K562 (cell line): ENCODE measurements around the gene BIN1. TPM values are rescaled to one million over a fixed set of nuclear protein-coding genes. Genes with fewer than 3 reads are reported as not detected.

Source experiments
- ATAC-seq: fragments of 200-7000 bp; cut with Tn5 transposase; 3 replicates; pipeline ENCODE4 v1.9.1; 2020; ENCODE audit warnings: moderate library complexity
- BruUV-seq: library from RNA; stranded (reverse); fragments of 400-500 nt; replicated peaks from 2 replicates; lab custom pipeline; 2021; lab: Mats Ljungman, UMichigan
- CTCF ChIA-PET: fragments of 300-600 bp; formaldehyde crosslinking; extraction: SDS; loops from one replicate; lab custom pipeline; 2021; ENCODE audit warnings: low intra/inter-chr PET ratio; lab: Yijun Ruan, JAX
- POLR2A ChIA-PET: fragments of 300-600, 350-650 bp; sonication (Branson Sonifier 250); formaldehyde crosslinking; extraction: SDS; loops from one replicate; lab custom pipeline; 2021; ENCODE audit warnings: antibody characterized with exemption, inconsistent platforms; lab: Yijun Ruan, JAX
- DNase-seq, 4 experiments: peaks; one replicate each; pipeline versions ENCODE4 v3.0.0 to v3.0.0-alpha.2; 2011 to 2018; ENCODE audit warnings: low spot score in 3 of 4, mixed read lengths in 3 of 4; ENCODE audit errors: extremely low read depth in 1 of 4
- FAIRE-seq: peaks from 2 replicates; lab custom pipeline; 2011; peaks lifted over from hg19 to GRCh38; lab: Jason Lieb, UNC
- H2AFZ ChIP-seq: 2 replicates; pipeline ENCODE4 v1.6.0; 2011; ENCODE audit warnings: low read depth, low read length, control low read depth, inconsistent platforms
- H3K27ac ChIP-seq: fragments of 200-600 bp; 3 replicates; pipeline ENCODE4 v1.8.0; 2011; ENCODE audit warnings: low read depth, mild to moderate bottlenecking, control low read depth, inconsistent platforms, low read length, moderate library complexity, mixed read lengths; ENCODE audit errors: extremely low read depth
- H3K27me3 ChIP-seq, 2 experiments: fragments of 300-600 bp in 1 of 2; 2 replicates in 1 of 2; 3 replicates in 1 of 2; pipeline versions ENCODE4 v1.6.0 to v1.8.0; 2011; ENCODE audit warnings: inconsistent platforms in 2 of 2, low read length in 2 of 2, mild to moderate bottlenecking in 1 of 2, mixed read lengths in 1 of 2, moderate library complexity in 1 of 2; ENCODE audit not compliant: control insufficient read depth in 2 of 2, insufficient read depth in 2 of 2
- H3K36me3 ChIP-seq: fragments of 300-600 bp; 3 replicates; pipeline ENCODE4 v1.8.0; 2011; ENCODE audit warnings: mild to moderate bottlenecking, low read length, inconsistent platforms; ENCODE audit not compliant: control insufficient read depth, insufficient read depth
- H3K4me1 ChIP-seq, 2 experiments: fragments of 200-600 bp in 1 of 2; replicated peaks in 1 of 2; 2 replicates in 1 of 2; 3 replicates in 1 of 2; pipeline versions ENCODE4 v1.5.1 to v1.8.0; 2011; ENCODE audit warnings: inconsistent platforms in 2 of 2, low read length in 2 of 2, mild to moderate bottlenecking in 1 of 2, mixed read lengths in 1 of 2, moderate library complexity in 1 of 2; ENCODE audit not compliant: control insufficient read depth in 2 of 2, insufficient read depth in 2 of 2
- H3K4me2 ChIP-seq: 2 replicates; pipeline ENCODE4 v1.6.1; 2011; ENCODE audit warnings: low read length, control low read depth, inconsistent platforms, mixed read lengths; ENCODE audit not compliant: insufficient read depth
- H3K4me3 ChIP-seq: fragments of 200-600 bp; sonication (generic), shearing (Covaris generic); 2 replicates; pipeline ENCODE4 v1.5.1; 2016; ENCODE audit warnings: control low read depth, inconsistent platforms
- H3K79me2 ChIP-seq: fragments of 200-600 bp; 3 replicates; pipeline ENCODE4 v1.8.0; 2011; ENCODE audit warnings: low read length, inconsistent platforms; ENCODE audit not compliant: control insufficient read depth, insufficient read depth
- H3K9ac ChIP-seq, 2 experiments: 2 replicates each; pipeline versions ENCODE4 v1.6.0 to v1.6.1; 2011; ENCODE audit warnings: low read depth in 2 of 2, low read length in 2 of 2, control low read depth in 1 of 2, inconsistent platforms in 1 of 2, mild to moderate bottlenecking in 1 of 2, mixed read lengths in 1 of 2; ENCODE audit not compliant: insufficient read depth in 1 of 2
- H3K9me1 ChIP-seq: one replicate; pipeline ENCODE4 v1.6.0; 2011; ENCODE audit warnings: inconsistent platforms, mild to moderate bottlenecking, low read length, moderate library complexity; ENCODE audit not compliant: control insufficient read depth, insufficient read depth
- H3K9me3 ChIP-seq: replicated peaks from 2 replicates; pipeline ENCODE4 v1.5.1; 2011; ENCODE audit warnings: low read depth, low read length, inconsistent platforms; ENCODE audit not compliant: control insufficient read depth, insufficient read depth
- H4K20me1 ChIP-seq: replicated peaks from 2 replicates; pipeline ENCODE4 v1.6.1; 2011; ENCODE audit warnings: low read length, inconsistent platforms, mixed read lengths; ENCODE audit not compliant: control insufficient read depth, insufficient read depth
- CEBPB ChIP-seq: fragments of 450-650 bp; IDR thresholded peaks from 2 replicates; pipeline ENCODE4 v1.6.1; 2016; ENCODE audit warnings: missing genetic modification characterization, missing compliant biosample characterization
- CEBPG ChIP-seq, 3 experiments: fragments of 200-800 bp in 1 of 3; sonication (Bioruptor generic) in 1 of 3; sonication (generic) in 1 of 3; formaldehyde crosslinking in 1 of 3; IDR thresholded peaks in 2 of 3; conservative IDR thresholded peaks in 1 of 3; 2 replicates each; pipeline versions ENCODE4 v1.6.1 to v1.8.0; 2016 to 2022; ENCODE audit warnings: missing compliant biosample characterization in 2 of 3, missing genetic modification characterization in 2 of 3, mild to moderate bottlenecking in 1 of 3, missing genetic modification reagents in 1 of 3
- WGBS: fragments of 100-300 bp; shearing (Covaris generic); methylation state at CpG from one replicate; pipeline ENCODE4 v1.1.6; 2016; ENCODE audit warnings: low coverage, mixed read lengths; ENCODE audit not compliant: insufficient coverage; ENCODE audit errors: missing lambda C conversion rate; 5-methylcytosine and 5-hydroxymethylcytosine counted together
- in situ Hi-C: fragments of 300-500 bp; cut with MboI; formaldehyde crosslinking; loops from 4 replicates; pipeline ENCODE4 v1.15.0; 2018; ENCODE audit warnings: inconsistent platforms, mixed read lengths
- intact Hi-C: fragments of 100-400 bp; cut with micrococcal nuclease; formaldehyde crosslinking; loops from 2 replicates; pipeline ENCODE4 v1.14.2; 2022
- polyA plus RNA-seq, 8 experiments: library from polyadenylated mRNA; depleted of rRNA in 4 of 8; stranded (reverse) in 5 of 8; unstranded in 3 of 8; fragments of >200 nt; fragmentation: Nextera tagmentation in 2 of 8; fragmentation: Illumina TruSeq in 1 of 8; extraction: Ambion mirVana in 2 of 8; extraction: Trizol in 1 of 8; gene quantifications; 2 replicates each; pipeline versions ENCODE4 v1.2.1 to v1.2.3, GENCODE V29; 2011 to 2014; ENCODE audit warnings: inconsistent platforms in 1 of 8, missing spikeins in 1 of 8
- total RNA-seq, 7 experiments: library from RNA; depleted of rRNA in 6 of 7; stranded (reverse); fragments of >200 nt in 6 of 7; fragmentation: Illumina TruSeq in 2 of 7; extraction: Trizol in 2 of 7; gene quantifications; 2 replicates each; pipeline versions ENCODE4 v1.2.1 to v1.2.3, GENCODE V29; 2011 to 2021; ENCODE audit warnings: low replicate concordance in 1 of 7
- TF ChIP-seq, protein P1 (sequence below), 3 experiments: IDR thresholded peaks in 2 of 3; conservative IDR thresholded peaks in 1 of 3; 2 replicates each; pipeline ENCODE4 v1.5.1; 2011 to 2012; ENCODE audit warnings: low read length in 3 of 3, mild to moderate bottlenecking in 3 of 3, control low read depth in 2 of 3, improper control_type of control experiment in 1 of 3, inconsistent platforms in 1 of 3, low read depth in 1 of 3, mixed read lengths in 1 of 3, moderate library complexity in 1 of 3; ENCODE audit not compliant: insufficient read depth in 2 of 3
- TF ChIP-seq, protein P2 (sequence below): IDR thresholded peaks from 3 replicates; pipeline ENCODE4 v1.6.1; 2011; ENCODE audit warnings: borderline replicate concordance, mild to moderate bottlenecking; ENCODE audit not compliant: insufficient read length, insufficient read depth

Gene BIN1
- total and polyA plus RNA-seq, 9 of the 15 experiments (the other 6 are each of a cell fraction or from before 2014, with no cell fraction given): 0.04 to 2.8 (median 0.79) TPM; not detected in 1

DNA sequence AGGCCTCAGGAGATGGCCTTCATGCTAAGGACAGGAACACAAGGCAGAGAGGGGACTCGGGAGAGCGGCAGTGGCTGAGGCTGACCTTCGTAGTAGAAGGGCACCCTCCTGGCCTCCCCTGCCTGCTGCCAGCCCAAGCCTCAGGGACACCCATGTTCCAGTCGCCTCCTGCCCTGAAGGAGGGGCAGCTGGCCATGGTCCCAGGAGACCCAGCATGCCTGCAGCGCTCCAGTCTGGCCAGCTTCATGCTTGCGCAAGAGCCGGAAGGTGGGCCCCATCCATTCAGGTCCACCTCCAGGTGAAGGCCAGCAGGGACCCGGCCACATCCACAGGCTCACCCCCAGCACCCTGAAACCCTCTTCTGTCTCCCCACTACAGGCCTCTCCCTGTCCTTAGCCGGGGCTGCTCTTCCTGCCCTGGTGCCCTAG, 35.0 kb downstream of the BIN1 start:
- Histone ChIP-seq H2AFZ (no peak overlapping the region), H3K79me2 (no peaks in the 10 kb centered on the region), H3K9me3 (no peaks in the 10 kb centered on the region), H3K4me1 (peaks cover 2 to 34% of the 10 kb centered on the region in 2 experiments; a peak in 2 of 5 replicates), H3K4me2 (no peak overlapping the region), H3K27me3 (peaks cover 0 to 2% of the 10 kb centered on the region in 2 experiments; a peak in 1 of 5 replicates), H3K4me3 (no peak overlapping the region), H3K36me3 (no peaks in the 10 kb centered on the region), H3K9ac (peak overlapping the region in 1 of 2 experiments; percentile 52; a peak in 2 of 4 replicates), H3K9me1 (no peaks in the 10 kb centered on the region), H4K20me1 (no peaks in the 10 kb centered on the region), H3K27ac (no peak overlapping the region)
- FAIRE-seq (no peak), DNase-seq (no peak), ATAC-seq (peak; percentile 13; the same call in 1 of the 3 replicates)
- in situ Hi-C loops (no loop called here), intact Hi-C loops (no loop called here)
- TF ChIP-seq CEBPB (tag): peak; percentile 89
- TF ChIP-seq, protein P1, sequence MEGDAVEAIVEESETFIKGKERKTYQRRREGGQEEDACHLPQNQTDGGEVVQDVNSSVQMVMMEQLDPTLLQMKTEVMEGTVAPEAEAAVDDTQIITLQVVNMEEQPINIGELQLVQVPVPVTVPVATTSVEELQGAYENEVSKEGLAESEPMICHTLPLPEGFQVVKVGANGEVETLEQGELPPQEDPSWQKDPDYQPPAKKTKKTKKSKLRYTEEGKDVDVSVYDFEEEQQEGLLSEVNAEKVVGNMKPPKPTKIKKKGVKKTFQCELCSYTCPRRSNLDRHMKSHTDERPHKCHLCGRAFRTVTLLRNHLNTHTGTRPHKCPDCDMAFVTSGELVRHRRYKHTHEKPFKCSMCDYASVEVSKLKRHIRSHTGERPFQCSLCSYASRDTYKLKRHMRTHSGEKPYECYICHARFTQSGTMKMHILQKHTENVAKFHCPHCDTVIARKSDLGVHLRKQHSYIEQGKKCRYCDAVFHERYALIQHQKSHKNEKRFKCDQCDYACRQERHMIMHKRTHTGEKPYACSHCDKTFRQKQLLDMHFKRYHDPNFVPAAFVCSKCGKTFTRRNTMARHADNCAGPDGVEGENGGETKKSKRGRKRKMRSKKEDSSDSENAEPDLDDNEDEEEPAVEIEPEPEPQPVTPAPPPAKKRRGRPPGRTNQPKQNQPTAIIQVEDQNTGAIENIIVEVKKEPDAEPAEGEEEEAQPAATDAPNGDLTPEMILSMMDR (IDR thresholded peaks at IDR 0.05 in 2 of 3, conservative IDR thresholded peaks at IDR 0.05 in 1 of 3; ENCODE audit: insufficient read depth in 2 of 3, low read depth in 1 of 3, low read length in 3 of 3): peak in 2 of 3 experiments; percentile 8 to 13; a peak in 2 of 6 replicates
- TF ChIP-seq, protein P2, sequence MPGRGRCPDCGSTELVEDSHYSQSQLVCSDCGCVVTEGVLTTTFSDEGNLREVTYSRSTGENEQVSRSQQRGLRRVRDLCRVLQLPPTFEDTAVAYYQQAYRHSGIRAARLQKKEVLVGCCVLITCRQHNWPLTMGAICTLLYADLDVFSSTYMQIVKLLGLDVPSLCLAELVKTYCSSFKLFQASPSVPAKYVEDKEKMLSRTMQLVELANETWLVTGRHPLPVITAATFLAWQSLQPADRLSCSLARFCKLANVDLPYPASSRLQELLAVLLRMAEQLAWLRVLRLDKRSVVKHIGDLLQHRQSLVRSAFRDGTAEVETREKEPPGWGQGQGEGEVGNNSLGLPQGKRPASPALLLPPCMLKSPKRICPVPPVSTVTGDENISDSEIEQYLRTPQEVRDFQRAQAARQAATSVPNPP: no peak
- peak; percentile 40; the same call in 1 of the 2 replicates for TF ChIP-seq CEBPG (CRISPR knock-in tag; IDR thresholded peaks at IDR 0.05)
- peak; percentile 27 to 41; a peak in 2 of 4 replicates for TF ChIP-seq CEBPG (tag; conservative IDR thresholded peaks at IDR 0.05 in 1 of 2, IDR thresholded peaks at IDR 0.05 in 1 of 2)
- BruUV-seq: no TSS peak
- POLR2A ChIA-PET: no interaction called here
- WGBS: 64% methylated on average over 8 of the region's 9 CpGs
- CTCF ChIA-PET: no interaction called here
